GM18870 (cell line): ENCODE data around the gene AKR1B1.

Experiments used
- ATAC-seq: cut with Tn5 transposase; IDR thresholded peaks from one replicate; pipeline ENCODE4 v1.9.1; 2021; ENCODE audit warnings: moderate library complexity; ENCODE audit not compliant: unreplicated experiment

Gene AKR1B1

DNA sequence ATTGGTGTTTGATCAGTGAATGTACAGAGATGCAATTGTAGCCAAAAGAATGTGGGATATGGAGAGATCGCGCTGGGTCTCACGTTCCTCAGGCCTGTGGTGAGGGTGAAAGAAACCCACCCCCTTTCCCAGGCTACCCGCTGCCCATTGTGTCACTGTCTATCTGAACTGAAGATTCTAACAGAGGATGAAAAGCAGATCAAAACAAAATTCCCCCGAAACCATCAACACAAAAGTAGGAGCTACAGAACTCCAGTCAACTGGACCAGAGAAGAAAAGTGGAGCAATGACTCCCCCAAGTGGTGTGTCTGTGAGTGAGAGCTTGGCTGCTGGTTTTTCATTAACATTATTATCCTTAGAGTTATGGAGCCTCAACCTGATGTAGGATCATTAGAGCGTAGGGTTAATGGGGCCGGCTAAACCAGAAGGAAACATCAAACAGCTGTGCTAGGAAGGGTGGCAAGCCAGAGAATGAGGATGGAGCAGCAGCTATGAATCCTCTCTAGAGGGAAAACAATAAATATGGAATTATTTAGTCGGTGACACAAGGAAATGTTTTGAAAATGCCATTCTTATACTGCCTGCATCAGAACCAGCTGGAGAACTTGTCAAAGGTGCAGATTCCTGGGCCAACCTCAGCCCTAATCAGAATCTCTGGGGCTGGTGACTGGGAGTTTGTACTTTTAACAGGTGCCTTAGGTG is 38.3 kb downstream of the AKR1B1 start:
- ATAC-seq = no peak

- no peak for ATAC-seq
Observed at GRCh38 chr7:134419875-134420274, 39.0 kb downstream of the AKR1B1 start.

DNA sequence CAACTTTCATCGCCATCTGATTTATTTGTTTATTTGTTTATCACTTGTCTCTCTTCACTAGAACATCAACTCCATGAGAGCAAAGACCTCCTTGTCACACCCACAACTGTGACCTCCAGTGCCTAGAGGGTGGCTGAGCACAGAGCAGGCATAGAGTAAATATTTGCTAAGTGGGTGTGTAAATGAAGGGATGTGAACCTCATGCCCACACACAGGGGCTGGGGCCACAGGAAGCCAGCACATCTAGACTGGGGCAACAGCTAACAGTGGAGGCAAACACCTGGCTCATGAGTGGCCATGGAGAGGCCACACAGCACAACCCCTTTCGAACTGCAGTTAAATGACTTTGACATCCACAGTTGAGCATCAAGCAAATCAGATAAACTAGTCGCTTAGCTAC is 39.8 kb downstream of the AKR1B1 start:
- ATAC-seq = no peak

DNA sequence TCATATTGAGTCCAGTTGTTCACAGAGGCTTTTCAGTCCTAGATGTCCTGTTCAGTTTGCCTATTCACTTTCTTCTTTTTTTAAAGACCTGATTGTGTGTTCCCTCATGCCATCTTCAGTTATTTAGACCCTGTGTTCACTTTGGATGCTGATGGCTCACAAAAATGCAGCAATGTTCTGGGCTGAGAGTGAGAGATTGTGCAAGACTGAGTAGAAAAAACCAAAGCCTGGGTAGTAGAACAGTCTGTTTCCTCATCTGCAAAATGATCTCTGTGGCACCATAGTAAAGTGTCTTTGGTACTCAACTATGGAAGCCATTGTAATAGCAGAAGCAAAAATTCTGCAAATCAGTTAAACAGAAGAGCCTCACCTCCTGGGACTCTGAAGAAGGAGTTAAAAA is 43.2 kb downstream of the AKR1B1 start:
- ATAC-seq = no peak

DNA sequence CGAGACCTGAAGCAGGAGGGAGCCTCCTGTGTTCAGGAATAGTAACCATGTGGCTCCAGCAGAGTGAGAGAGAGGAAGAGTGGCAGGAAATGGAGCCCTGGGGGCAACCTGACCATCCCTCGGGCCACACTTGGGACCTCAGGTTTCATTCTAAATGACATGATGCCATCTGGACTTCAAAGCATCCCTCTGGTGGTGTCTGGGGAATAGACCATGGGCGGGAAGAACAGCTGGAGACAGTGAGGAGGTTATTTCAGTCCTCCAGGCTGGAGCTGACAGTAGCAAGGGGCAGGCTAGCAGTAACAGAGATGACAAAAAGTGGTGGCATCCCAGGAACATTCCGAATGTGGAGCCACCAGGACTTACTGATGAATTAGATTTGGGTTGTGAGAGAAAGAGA is 44.8 kb downstream of the AKR1B1 start:
- ATAC-seq = no peak

GRCh38 chr7:134407311-134407710 is 51.6 kb downstream of the AKR1B1 start:
- ATAC-seq = no peak

GRCh38 chr7:134406431-134406830 is 52.5 kb downstream of the AKR1B1 start:
- no peak for ATAC-seq

DNA sequence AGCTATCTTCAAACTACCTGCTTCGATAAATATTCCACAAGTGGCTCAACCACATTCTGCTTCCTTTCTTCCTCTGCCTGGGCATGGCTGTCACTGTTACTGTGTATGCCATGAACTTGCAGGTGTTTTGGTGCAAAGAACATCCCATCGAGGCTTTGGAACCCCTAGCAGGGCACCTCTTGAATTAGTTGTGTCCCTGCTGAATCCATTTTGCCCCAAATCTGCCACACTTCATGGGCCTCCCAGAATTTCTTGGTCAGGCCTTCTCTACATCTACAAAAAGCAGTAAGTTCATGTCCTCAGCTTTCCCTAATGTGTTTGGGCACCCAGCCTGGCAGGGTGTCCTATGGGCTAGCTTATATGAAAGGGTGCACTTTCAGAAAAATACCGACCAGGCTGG is 53.6 kb downstream of the AKR1B1 start:
- ATAC-seq = no peak

DNA sequence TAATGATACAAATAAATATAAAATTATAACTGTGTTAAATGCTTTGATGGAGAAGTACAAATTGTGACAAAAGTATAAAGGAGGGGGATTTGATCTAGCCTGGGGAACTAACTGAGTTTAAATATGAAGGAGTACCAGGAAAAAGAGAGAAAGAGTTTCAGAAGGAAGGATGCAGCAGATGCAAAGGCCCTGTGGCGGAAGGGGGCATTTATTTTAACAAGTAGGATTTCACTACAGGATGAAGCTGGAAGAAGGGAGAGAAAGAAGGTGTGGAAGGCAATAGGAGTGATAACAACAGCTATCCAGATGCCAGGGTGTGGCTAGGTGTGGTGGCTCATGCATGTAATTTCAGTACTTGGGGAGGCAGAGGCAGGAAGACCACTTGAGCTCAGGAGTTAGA is 55.8 kb downstream of the AKR1B1 start:
- ATAC-seq = no peak

DNA sequence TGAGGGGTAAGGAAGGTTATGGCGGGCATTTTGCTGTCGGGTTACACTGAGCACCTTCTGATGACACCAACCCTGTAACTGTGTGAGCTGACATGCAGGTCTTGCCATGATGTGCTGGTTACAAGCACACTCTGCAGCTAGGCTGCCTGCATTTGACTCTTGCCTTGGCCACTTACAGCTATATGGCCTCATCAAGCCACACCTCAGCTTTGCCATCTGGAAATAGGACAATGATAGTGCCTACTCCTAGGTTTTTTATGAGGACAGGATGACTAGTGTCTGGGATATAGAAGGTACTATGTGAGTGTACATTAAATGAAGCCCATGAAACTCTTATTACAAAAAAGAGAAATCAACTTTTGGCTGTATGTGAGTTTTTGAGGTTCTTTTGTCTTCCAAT is 58.0 kb downstream of the AKR1B1 start:
- no peak for ATAC-seq

DNA sequence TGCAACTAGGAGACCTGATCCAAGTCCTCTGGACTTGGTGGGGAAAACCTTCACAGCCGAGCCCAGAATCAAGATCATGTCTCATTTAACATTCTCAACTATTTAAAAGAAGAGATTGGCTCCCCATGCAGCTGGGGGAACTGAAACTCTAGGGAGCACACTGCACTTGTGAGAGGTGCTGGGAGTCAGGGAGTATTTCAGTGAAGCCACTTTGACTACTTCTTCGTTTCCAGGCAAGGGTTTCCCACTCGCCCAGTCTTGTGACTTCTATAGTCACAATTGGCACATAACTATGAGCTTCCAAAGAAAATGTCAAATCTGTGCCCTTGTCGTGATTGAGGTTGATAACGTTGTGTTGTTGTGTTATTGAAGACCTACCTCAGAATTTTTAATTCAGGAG is 62.9 kb downstream of the AKR1B1 start:
- ATAC-seq = no peak

- no peak for ATAC-seq
Observed at GRCh38 chr7:134395604-134396003, 63.3 kb downstream of the AKR1B1 start.

- no peak for ATAC-seq
Observed at GRCh38 chr7:134394056-134394455, 64.8 kb downstream of the AKR1B1 start.
